Stimulated activated CD4-positive, alpha-beta T cell treated with anti-CD3 and anti-CD28 coated beads, Interleukin-4, amount 100 ng/mL, for 4 hours (primary cell): Measurements from ENCODE around the gene TRPM3.
"Not testable (repeated sequence)": the region's sequence is repeated elsewhere in the genome, so short reads cannot be mapped to it uniquely, and the experiment has no call there.

Experiments used
- DNase-seq, 2 experiments: peaks; one replicate each; pipeline ENCODE4 v3.0.0-alpha.2; 2020

The TRPM3 gene

DNA sequence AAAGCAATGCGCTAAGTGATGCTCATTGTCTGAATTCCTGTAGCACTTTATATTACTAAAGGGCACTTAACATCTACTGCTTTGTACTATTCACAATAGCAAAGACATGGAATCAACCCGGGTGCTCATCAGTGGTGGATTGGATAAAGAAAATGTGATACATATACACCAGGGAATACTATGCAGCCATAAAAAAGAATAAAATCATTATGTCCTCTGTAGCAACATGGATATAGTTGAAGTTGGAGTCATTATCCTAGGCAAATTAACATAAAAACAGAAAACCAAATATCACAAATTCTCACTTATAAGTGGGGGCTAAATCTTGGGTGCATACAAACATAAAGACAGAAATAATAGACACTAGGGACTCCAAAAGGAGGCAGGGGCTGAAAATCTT is 308.3 kb downstream of the TRPM3 start:
- DNase-seq, result no peak

DNA sequence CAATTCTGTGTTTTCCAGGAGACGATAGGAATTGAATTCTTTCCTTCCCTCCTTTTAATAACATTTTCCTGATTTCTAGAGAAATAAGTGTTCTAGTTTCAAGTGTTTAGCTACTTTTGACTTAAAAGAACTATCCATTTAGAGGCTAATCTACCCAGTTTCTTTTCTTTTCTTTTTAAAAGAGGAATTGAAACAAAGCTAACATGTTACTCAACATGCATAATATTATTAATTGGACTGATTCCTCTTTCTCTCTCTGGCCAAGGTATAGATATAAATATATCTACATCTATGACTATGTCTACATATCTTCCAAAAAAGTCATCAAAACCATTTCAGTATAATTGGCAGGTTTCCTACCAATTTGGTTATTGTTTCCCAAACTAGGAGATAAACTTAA is 309.8 kb downstream of the TRPM3 start:
- no peak for DNase-seq

DNA sequence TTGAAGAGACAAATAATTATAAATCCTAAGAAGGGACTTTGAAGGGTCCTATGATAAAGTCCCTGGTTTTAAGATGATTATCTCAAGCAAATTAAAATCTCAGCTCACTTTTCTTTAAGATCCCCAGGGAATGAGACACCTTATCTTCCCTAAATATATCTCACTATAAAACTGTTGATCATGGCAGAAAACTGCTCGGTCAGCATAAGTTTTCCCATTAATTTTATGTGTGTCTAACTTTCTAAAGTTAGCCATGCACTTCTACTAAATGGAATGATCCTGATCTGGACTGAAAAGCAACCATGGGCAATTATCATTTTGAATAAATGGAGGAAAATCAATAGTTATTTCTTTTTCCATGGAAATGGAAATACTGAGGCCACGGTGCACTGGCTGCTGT is 314.5 kb downstream of the TRPM3 start:
- no peak for DNase-seq

DNA sequence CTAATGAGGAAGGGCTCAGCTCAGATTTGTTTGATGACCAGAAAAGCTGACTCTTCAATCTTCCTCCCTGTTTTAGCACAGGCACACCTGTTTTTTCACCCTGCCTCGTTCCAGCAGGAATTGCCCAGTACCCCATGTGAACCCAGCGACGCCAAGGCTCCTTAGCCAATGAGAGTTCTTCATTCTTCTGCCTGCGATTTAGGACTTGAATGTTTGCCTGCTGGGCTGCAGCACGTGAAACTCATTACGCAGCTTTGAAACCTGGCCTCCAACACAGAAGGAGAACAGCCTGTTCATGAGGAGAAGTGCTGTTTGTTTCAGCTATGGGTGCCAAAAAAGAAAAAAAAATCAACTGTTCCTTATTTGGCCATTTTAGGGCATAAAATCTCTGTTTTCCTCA is 315.5 kb downstream of the TRPM3 start:
- no peak for DNase-seq

DNA sequence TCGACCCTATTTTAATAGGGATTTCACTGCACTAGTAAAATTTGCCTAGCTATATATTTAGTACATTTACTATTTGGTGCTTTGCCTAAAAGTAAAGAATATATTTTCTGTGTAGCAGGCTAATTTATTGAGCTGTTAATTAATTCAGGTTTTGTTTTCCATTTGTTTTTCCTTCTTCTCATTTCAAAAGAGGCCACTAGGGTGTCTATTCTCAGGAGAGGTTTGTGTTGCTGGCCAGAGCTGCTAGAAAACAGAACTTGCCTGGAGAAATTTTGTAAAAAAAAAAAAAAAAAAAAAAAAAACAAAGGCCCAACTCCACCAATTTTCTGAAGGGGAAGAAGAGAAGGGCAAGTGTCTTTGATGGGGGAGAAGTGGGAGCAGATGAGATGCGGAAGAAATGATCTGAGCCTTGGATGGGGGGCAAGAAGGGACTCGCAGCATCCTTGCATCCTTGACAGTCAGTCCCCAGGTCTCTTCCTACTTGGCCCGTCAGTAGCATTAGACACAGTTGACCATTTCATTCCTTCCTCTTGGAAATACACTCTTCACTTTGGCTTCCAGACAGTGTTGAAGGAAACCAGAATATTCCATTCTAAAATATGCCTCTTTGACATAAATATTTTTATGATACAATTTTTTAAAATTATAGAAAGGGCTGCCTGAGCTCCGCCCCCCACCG is 318.5 kb downstream of the TRPM3 start:
- DNase-seq, result no peak

DNA sequence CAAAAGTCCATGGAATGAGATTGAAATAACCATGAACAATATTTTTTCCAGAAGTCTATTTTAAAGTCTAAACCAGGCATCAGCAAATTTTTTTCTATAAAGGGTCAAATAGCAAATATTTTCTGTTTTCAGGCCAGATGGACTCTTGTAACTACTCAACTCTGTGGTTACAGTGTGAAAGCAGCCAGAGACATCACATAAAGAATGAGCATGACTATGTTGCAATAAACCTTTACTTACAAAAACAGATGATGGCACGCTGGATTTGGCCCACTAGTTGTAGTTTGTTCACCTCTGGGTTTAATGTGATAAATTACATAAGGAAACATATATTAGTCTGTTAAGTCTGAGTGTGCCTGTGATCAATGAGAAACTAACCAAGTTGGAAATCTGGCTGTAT is 319.2 kb downstream of the TRPM3 start:
- no peak for DNase-seq

DNA sequence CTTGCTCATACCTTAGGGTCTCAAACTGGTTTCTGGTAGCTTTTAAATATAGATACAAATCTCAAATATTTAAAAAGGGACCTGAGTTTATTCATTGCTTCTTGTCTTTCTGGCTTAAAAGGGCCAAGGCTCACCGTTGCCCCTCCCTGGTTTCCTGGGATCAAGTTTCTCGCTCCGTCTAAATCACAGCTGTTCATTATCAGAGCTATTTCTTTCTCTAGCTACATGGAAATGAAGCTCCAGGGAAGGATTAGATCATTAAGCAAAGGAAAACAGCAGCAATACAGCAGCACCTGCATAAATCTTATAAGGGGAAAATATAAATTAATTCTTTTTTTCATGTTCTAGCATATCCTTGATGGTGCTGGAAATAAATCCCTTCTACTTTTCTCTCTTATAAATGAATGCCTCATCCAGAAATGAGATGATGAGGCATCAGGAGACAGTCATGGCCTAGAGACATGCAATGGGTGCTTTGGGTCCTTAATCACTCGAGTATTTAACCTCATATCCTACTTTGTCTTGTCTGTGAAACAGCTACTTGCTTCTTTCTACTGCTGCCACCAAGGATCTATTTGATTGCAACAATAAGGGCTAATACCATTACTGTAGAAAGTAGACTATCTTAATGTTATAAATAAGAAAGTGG is 320.1 kb downstream of the TRPM3 start:
- no peak for DNase-seq

DNA sequence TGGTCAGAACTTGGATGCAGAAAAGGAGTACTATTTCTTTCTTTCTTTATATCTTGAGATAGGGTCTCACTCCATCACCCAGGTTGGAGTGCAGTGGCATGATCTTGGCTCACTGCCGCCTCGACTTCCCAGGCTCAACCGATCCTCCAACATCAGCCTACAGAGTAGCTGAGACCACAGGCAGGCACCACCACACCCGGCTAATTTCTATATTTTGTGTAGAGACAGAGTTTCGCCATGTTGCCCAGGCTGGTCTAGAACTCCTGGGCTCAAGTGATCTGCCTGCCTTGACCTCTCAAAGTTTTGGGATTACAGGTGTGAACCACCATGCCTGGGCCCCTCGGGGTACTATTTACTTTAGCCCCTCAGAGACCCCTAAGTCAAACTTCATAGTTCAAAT is 323.4 kb downstream of the TRPM3 start:
- no peak for DNase-seq

DNA sequence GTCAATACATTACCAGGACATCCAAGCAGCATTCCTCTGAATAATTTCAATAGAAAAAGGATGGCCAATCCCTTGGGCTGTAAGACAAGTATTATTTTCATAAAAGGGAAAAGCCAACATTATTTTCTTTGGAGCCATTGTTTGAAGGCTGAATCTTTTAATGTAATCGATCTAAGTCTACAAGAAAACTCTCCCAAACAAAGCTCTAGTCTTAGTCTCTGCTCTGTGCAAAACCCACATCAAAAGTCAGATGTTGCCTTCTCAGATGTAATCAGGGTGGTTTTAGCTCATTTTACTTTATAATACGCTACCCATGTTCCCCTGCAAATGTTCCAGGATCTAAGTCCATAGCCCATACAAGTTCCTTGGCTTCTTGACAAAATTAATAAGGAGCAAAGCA is 325.6 kb downstream of the TRPM3 start:
- no peak for DNase-seq

DNA sequence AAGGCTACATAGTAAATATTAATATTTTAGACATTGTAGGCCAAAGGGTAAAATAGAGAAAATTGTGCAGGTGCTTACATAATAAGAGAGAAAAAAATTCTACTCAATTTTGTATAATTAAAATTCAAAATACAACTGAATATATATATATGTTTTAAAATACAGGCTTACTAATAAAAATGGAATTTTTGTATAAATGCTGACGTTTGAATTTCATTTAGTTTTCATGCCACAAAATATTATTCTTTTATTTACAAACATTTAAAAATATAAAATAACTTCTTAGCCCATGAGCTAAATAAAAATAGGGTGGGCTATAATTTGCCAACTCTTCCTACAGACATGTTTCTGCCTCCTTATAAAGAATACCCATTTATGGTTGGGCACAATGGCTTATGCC is 328.6 kb downstream of the TRPM3 start:
- no peak for DNase-seq

DNA sequence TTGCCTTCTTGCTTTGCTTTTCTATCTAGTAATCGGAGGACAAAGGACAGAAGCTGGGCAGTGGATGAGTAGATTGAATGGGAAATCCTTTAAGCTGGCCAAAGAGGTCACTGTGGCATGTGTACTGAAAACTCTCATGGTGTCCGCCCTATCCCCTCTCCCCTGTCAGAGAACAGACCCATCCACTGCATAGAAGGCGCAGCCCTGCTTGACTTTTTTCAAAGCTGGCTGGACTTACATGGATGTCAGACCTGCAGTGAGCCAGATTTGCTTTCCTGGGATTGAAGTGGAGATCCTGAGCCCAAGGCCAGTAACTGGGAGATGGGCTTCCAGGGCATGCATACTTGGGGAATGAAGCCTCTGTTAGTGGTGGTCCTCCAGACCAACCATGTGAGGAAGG is 329.5 kb downstream of the TRPM3 start:
- DNase-seq, result no peak

DNA sequence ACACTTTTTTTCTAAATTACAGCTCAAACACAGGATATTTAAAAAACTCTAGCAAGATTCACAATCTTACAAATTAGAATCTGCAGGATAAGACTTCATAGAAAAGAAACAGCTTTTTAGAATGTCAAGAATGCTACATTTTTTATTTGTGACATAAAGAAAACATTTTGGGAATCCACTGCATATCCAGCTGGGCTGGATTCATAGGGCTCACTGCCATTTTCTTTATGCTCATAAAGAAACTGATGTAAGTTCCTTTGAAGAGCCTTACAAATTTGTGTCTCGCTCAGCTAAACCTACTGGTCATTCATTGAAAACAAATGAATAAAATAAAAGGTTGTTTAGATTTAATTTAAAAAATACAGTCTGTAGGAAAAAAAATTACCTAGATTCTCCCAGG is 332.3 kb downstream of the TRPM3 start:
- no peak for DNase-seq

DNA sequence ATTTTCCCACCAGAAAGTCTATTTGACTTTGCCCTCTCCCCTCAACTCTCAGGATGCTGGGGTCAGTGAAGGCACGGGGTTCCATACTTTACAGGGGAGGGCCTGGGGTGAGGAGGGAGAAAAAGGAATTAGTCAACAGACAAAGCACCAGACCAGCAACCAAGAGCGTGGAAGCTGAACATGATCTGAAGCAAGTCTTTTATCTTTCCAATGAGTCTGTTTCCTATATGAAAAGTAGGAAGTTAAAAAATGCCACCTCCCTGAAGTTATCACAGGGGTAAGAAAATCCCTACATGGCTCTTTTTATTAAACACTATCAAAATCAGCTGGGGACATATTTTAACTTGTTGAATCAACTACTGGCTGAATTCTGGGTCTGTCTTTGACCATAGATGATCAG is 337.0 kb downstream of the TRPM3 start:
- DNase-seq, result no peak

DNA sequence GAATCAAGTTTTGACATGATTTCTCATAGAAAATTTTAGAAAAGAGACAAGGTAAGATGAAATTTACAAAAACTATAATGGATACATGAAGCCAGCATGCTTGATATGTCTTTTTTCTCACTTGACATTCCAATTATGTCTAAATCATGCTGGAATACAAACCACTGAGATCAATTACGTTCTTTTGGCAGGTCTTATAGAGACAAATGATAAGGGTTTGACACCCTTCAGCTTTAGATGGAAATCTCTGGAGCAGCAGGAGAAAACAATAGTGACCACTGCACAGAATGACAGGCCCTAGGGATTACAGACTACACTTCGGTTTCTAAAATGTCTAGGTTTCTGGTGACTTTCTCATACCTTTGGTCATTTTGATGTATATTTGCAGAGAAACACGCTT is 342.9 kb downstream of the TRPM3 start:
- no peak for DNase-seq

DNA sequence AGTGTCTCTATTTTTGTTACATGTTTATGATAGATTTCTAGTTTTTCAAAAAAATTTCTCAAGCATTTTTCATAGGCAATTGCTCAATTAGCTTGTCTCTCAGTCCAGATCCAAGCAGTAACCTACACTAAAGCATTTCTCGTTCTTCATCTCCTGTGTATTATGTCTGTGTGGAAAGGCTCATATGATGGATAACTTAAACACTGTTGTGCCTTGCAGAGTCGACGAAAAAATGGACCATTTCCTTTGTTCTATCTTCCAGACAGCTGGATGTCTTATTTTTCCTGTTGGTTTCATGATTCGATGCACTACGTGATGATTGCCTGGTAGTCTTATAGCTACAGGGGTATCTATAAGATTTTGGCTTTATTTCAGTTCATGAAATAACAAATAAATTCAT is 347.8 kb downstream of the TRPM3 start:
- DNase-seq, result no peak

DNA sequence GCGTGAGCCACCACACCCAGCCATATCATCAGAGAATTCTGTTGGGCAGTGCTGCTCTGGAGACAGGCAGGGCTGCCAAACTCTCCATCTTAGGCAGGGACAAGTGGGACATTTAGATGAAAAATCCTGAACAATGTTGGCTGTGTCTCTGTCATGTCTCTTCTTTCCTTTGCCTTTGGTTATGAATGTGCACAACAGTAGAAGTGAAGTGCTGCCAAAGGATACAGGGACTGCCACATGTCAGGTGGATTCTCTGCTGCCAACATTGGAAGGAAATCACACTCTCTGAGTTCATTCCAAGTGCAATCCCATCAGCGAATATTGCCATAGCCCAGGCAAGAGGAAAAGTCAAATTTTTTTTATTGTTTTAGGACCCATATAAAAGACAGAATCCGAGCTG is 348.8 kb downstream of the TRPM3 start:
- DNase-seq, result no peak

DNA sequence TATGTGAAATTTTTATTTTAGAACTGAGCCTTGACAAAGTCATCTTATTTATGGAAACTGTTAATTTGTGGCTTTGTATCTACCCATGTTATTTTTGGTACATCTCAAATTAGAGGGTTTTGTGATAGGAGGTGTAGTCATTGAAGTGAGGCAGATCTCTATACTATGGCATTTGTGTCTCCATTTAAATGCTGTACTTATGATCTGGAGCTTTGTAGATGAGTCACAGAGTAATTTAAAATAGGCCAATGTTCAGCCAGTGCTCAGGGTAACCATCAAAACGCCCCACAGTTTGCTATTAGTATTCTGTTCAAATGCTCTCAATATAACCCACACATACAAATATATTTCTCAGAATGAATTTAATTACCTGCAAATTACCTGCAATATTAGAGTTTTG is 355.5 kb downstream of the TRPM3 start:
- DNase-seq, result no peak

DNA sequence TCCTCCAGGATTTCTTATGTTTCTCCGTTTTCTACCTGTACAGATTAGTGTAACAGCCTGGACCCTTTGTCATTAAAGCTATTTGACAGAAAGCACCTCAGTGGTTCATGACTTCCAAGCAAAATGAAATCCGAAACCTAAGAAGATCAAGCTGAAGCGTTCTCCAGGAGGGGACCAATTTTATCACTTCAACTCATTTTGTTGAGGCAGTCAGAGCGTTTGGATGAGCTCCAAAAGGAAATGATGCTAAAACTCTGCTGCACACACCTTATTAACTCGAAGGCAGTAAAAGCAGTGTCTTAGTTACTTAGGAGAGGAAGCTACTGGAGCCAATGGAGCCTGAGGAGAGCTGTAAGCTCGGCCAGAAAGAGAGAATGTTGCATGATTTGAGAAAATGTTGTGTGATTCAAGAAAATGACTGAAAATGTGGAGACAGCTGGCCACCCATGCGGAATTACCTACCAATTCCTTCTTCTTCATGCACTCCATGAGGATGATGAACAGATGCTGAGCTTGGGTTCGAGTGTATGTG is 360.2 kb downstream of the TRPM3 start:
- no peak for DNase-seq

DNA sequence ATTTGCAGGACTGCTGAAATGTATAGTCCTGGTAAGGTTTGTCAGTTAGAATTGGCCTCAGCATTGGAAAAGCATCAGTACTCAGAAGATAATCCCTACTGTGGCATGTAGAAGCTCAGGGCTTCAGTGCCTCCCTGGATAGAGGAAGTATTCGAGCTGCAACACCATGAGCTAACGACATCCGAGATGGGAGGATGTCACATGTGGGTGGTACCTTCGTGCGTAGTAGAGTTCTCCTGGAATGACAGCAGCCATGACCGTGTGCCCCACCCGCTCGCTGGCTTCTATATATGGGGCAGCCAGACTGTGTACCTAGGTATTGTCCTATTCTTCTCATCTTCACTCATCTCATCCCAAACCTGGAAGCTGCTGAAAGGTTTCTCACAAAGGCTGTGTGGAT is 361.2 kb downstream of the TRPM3 start:
- DNase-seq, result no peak

DNA sequence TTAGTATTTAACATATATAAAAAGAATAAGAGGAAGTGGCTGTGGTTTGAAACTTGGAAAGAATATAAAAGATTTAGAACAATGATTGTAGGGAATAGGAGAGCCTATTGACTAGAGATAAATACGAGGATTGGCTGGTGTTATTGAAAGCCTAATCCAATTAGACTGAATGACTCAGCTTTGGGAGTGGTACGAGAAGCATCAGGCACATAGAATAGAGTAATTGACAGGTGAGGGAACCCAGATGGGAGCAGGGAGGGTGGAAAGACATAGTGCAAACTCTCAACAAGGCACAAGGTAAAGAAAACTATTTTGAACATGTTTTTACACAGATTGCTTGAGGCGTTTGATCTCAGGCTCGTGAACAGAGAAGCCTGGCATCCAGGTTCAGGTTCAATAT is 368.1 kb downstream of the TRPM3 start:
- DNase-seq, result no peak

DNA sequence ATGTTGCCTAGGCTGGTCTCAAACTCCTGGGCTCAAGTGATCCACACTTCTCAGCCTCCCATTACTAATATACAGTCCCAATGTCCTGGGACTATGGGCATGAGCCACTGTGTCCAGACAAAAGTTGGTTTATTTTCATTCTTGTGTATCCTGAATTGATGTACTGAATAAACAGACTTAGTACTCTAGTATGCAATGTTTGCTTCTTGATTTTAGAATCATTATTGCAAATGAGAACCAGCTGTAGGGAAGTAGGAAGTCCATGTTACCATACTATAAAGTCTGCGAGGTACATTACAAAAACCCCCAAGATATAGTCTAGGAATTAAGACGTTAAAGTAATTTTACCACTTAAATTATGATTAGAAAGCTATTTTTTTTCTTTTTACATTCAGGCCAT is 372.4 kb downstream of the TRPM3 start:
- DNase-seq, result no peak

DNA sequence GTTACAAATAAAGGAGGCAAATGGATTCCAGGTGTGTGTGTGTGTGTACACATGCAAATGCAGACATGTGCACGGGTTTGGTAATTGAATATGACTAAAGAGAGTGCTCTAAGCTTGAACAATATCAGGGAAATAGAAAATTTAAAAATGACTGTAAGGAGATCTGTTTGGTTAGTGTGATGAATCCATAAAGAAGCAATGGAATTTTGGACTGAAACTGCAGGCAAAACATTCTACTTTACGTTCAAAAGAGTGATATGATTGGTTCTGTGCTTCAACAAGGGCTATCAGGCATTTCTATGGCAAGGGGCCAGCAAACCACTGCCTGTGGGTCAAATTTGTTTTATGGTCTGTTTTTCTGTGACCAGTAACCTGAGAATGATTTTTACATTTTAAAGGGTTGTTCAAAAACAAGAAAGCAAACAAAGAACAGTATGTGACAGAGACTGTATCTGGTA is 374.1 kb downstream of the TRPM3 start:
- no peak for DNase-seq

DNA sequence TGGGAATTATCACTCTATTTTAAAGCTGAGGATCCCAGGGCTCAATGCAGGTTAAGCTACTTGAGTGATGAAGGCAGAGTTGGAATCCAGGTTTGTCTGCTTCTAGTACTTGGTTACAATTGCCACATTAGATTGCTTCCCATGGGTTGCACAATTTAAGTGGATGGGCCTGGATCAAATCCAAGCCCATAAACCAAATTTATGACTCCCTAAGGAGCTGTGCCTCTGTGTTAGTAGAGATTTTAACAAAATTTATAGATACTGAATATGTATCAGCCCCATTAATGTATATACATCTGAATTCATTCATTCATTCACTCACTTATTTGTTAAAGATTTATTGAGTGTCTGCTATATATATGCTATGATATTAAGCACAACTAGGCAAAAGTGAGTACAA is 374.7 kb downstream of the TRPM3 start:
- DNase-seq, result no peak

DNA sequence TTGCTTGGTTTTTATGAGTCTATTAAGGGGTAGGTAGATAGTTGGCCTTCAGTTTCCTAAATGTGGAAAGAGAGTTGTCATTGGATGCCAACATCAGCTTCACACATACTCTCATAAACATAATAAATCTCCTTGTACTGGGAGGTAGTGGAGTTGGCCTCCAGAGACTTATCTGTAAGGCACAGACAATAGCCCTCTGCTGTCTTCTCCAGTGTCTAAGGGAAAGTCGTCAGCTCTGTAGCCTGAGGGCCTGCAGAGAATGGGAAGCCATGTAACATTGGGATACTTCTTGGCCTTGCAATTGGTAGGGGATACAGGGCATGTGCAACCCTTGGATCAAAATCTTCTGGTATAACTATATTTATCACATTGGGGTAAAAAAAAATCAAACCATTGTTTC is 375.1 kb downstream of the TRPM3 start:
- no peak for DNase-seq

DNA sequence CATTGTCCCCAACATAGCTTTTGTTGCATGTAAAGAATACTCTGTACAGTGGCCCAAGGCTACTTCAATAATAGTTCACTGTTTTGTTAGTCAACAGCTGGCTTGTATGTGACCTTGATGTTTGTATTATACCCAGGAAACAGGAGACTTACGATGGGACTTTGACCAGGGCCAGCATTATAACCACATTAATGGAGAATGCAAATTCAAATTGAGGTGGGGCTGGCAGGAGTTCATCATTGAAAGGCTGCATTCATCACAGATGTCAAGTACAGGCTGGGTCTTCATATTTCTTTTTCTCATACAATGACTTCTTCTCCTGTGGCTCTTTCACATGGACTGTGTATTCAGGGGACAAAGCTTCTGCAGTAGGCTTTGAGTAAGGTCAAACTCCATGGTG is 396.6 kb downstream of the TRPM3 start:
- DNase-seq, result not testable (repeated sequence)
